Testis (tissue), 3 donors: ENCODE measurements around the gene NPEPPS. TPM values are rescaled to one million over a fixed set of nuclear protein-coding genes. Genes with fewer than 3 reads are reported as not detected.

Source experiments
- DNase-seq: peaks from one replicate; pipeline ENCODE4 v3.0.0-alpha.2; 2019
- H3K27ac ChIP-seq, 2 donors: fragments of 200-600 bp; sonication (generic); one replicate each; pipeline ENCODE4 v1.5.1; 2019
- H3K27me3 ChIP-seq: fragments of 200-600 bp; sonication (generic); one replicate; pipeline ENCODE4 v1.5.1; 2019
- H3K36me3 ChIP-seq: fragments of 200-600 bp; sonication (generic); one replicate; pipeline ENCODE4 v1.5.1; 2017; ENCODE audit warnings: low read depth; ENCODE audit errors: missing control alignments
- H3K4me1 ChIP-seq: fragments of 200-600 bp; sonication (generic); one replicate; pipeline ENCODE4 v1.5.1; 2019
- H3K4me3 ChIP-seq, 2 donors: fragments of 200-600 bp; sonication (generic); one replicate each; pipeline ENCODE4 v1.5.1; 2017 to 2019
- H3K9me3 ChIP-seq: fragments of 200-600 bp; sonication (generic); one replicate; pipeline ENCODE4 v1.5.1; 2017
- CTCF ChIP-seq, 3 experiments: fragments of 450-650 bp in 2 of 3; fragments of 200-600 bp in 1 of 3; sonication (generic) in 1 of 3; IDR thresholded peaks; one replicate each; pipeline ENCODE4 v1.5.1; 2016 to 2019; ENCODE audit warnings: antibody characterized with exemption in 3 of 3, mild to moderate bottlenecking in 2 of 3, moderate library complexity in 1 of 3
- POLR2A ChIP-seq: fragments of 450-650 bp; IDR thresholded peaks from one replicate; pipeline ENCODE4 v1.6.1; 2017; ENCODE audit warnings: antibody characterized with exemption, mild to moderate bottlenecking, moderate library complexity
- WGBS, 2 donors: methylation state at CpG; one replicate each; pipeline ENCODE4 v1.1.5; 2018; 5-methylcytosine and 5-hydroxymethylcytosine counted together
- intact Hi-C: fragments of 100-400 bp; cut with DNase I; formaldehyde crosslinking; loops from one replicate; pipeline ENCODE4 v1.15.1; 2023; ENCODE audit warnings: low total_unique reads
- polyA plus RNA-seq: library from polyadenylated mRNA; stranded (reverse); fragments of 350-450 nt; fragmentation: Illumina TruSeq; extraction: RNeasy Lipid Tissue Mini Kit (QIAGEN cat#74804); gene quantifications from one replicate; pipeline ENCODE4 v1.2.3, GENCODE V29; 2014; ENCODE audit warnings: low read depth, low replicate concordance; ENCODE audit not compliant: insufficient read depth
- total RNA-seq, 2 donors: library from RNA; depleted of rRNA; stranded (reverse); fragments of >200 nt; gene quantifications; one replicate each; pipeline ENCODE4 v1.2.3, GENCODE V29; 2016

Gene NPEPPS
- total and polyA plus RNA-seq, 3 donors from 2014 or later, result 104 to 115 (median 108) TPM

GRCh38 chr17:47638903-47639302 is 108.0 kb downstream of the NPEPPS start:
- Histone ChIP-seq H3K27ac (no peak overlapping the region), H3K27me3 (no peaks in the 10 kb centered on the region), H3K4me1 (no peaks in the 10 kb centered on the region), H3K36me3 (no peaks in the 10 kb centered on the region), H3K4me3 (no peak overlapping the region), H3K9me3 (no peaks in the 10 kb centered on the region)
- intact Hi-C loops, result no loop called here
- 75 to 93% methylated on average over 5 of the region's 5 CpGs for WGBS, 2 donors
- no peak for DNase-seq
- no peak for TF ChIP-seq CTCF (IDR thresholded peaks at IDR 0.05)

- intact Hi-C loops, result no loop called here
- 82 to 83% methylated on average over 3 of the region's 3 CpGs for WGBS, 2 donors
- no peaks in the 10 kb centered on the region for H3K36me3 ChIP-seq
- no peaks in the 10 kb centered on the region for H3K27me3 ChIP-seq
- DNase-seq, result no peak
- H3K9me3 ChIP-seq, result no peaks in the 10 kb centered on the region
- TF ChIP-seq CTCF (IDR thresholded peaks at IDR 0.05), result no peak
- no peak for TF ChIP-seq POLR2A
- H3K4me1 ChIP-seq, result no peaks in the 10 kb centered on the region
- H3K4me3 ChIP-seq, result no peak overlapping the region
- H3K27ac ChIP-seq, result no peak overlapping the region
Measured at GRCh38 chr17:47640076-47640475, 109.2 kb downstream of the NPEPPS start.

- no peak overlapping the region for H3K4me3 ChIP-seq
- TF ChIP-seq CTCF (IDR thresholded peaks at IDR 0.05) (no peak), POLR2A (no peak)
- DNase-seq, result no peak
- WGBS, 2 donors, result 93 to 95% methylated on average over 4 of the region's 4 CpGs
- H3K27me3 ChIP-seq, result no peaks in the 10 kb centered on the region
- H3K27ac ChIP-seq, result no peak overlapping the region
- no peaks in the 10 kb centered on the region for H3K36me3 ChIP-seq
- intact Hi-C loops, result no loop called here
- no peaks in the 10 kb centered on the region for H3K9me3 ChIP-seq
- H3K4me1 ChIP-seq, result no peaks in the 10 kb centered on the region
Measured at GRCh38 chr17:47641202-47641601, 110.3 kb downstream of the NPEPPS start.

- H3K27me3 ChIP-seq, result no peaks in the 10 kb centered on the region
- TF ChIP-seq CTCF (IDR thresholded peaks at IDR 0.05) (no peak), POLR2A (no peak)
- 92% methylated on average over 2 of the region's 2 CpGs for WGBS, 2 donors
Measured at GRCh38 chr17:47643116-47643515, 112.2 kb downstream of the NPEPPS start.

GRCh38 chr17:47644324-47644723 is 113.4 kb downstream of the NPEPPS start:
- DNase-seq, result no peak
- Histone ChIP-seq H3K27me3 (no peaks in the 10 kb centered on the region), H3K9me3 (no peaks in the 10 kb centered on the region), H3K36me3 (no peaks in the 10 kb centered on the region), H3K4me3 (no peak overlapping the region), H3K27ac (no peak overlapping the region), H3K4me1 (peaks cover 10% of the 10 kb centered on the region)
- no peak for TF ChIP-seq CTCF (IDR thresholded peaks at IDR 0.05)
- TF ChIP-seq POLR2A, result no peak
- intact Hi-C loops, result no loop called here
- WGBS, 2 donors, result 76 to 91% methylated on average over 5 of the region's 5 CpGs

More at GRCh38 chr17:47643116-47643515, 112.2 kb downstream of the NPEPPS start:
- peaks cover 2% of the 10 kb centered on the region for H3K4me1 ChIP-seq
- H3K27ac ChIP-seq, result no peak overlapping the region
- H3K9me3 ChIP-seq, result no peaks in the 10 kb centered on the region
- no peak overlapping the region for H3K4me3 ChIP-seq
- no peak for DNase-seq
- H3K36me3 ChIP-seq, result no peaks in the 10 kb centered on the region
- intact Hi-C loops, result no loop called here
